SK-N-MC (cell line): Measurements from ENCODE around the gene FREM3.

Experiments
- EZH2 ChIP-seq: fragments of 200-600 bp; sonication (generic); IDR thresholded peaks from one replicate; pipeline ENCODE4 v1.6.1; 2017; ENCODE audit warnings: antibody characterized with exemption
- POLR2AphosphoS5 ChIP-seq: IDR thresholded peaks from 2 replicates; pipeline ENCODE4 v1.6.1; 2012; ENCODE audit warnings: mild to moderate bottlenecking, low read depth, low read length, borderline replicate concordance

DNA sequence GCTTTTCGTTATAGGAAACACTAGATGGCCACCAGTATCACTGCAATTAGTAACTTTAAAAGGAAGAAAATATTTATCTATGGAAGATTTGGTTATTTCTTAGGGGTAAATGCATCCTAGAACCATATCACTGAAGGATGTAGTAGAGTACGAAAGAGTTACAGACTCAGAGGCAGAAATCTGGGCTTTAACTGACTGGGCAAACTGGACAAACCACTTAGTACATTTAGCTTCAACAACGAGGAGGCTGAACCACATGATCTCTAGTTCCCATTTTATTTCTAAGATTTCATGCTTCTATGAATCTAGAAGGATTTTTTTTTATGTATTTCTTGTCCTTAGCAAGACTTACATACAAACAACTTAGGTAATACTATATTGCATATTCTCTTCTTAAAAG is 94.0 kb downstream of the FREM3 start:
- TF ChIP-seq POLR2AphosphoS5 (no peak), EZH2 (no peak)
